Measurements from ENCODE around the gene FAM131A.

FAM131A gene, protein sequence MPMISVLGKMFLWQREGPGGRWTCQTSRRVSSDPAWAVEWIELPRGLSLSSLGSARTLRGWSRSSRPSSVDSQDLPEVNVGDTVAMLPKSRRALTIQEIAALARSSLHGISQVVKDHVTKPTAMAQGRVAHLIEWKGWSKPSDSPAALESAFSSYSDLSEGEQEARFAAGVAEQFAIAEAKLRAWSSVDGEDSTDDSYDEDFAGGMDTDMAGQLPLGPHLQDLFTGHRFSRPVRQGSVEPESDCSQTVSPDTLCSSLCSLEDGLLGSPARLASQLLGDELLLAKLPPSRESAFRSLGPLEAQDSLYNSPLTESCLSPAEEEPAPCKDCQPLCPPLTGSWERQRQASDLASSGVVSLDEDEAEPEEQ

DNA sequence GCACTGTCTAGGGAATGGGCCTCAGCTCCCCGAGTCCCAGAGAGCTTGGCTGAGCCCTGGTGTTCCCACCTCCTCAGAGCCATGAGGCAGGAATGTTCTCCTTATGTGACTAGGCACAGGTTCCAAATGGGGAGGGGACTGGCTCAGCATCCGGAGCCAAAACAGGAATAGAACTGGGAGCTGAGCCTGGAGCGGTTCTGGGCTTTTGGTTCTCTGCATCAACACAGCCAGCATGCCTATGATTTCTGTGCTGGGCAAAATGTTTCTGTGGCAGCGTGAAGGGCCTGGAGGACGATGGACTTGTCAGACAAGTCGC lies at the start of gene FAM131A:
TSS of gene FAM131A (plus strand) at position 202 of the 316 bp plus-strand sequence. CDS start at position 233, 31 bp downstream.
- FAIRE-seq (no peak), DNase-seq (ENCODE audit: insufficient read length, low spot score) (no peak)
- TF ChIP-seq POLR2A (IDR thresholded peaks at IDR 0.05; ENCODE audit: low read depth, low read length) = no peak

DNA sequence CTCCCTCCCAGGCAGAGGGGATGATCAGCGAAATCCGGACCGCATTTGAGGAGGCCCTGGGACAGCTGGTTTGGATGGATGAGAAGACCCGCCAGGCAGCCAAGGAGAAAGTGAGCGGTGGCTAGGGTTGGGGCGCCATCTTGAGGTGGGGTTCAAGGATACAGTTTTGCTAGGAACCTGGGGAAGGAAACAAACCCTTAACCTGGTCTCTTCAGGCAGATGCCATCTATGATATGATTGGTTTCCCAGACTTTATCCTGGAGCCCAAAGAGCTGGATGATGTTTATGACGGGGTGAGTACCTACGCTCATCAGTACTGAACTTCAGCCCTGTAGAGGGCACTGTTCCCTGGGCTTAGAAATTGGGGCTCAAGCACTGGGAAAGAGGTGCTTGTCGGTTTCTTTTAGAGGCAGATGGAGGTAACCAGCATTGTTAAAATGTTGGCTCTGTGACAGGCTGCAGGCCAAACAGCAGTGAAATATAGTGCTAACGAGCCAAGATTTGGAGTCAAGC lies 47.9 kb upstream of the FAM131A start:
- DNase-seq (ENCODE audit: insufficient read length, low spot score) = peak; percentile 75
- FAIRE-seq = peak; percentile 89
- TF ChIP-seq POLR2A (IDR thresholded peaks at IDR 0.05; ENCODE audit: low read depth, low read length) = no peak

GRCh38 chr3:184290331-184290730 lies 47.1 kb upstream of the FAM131A start:
- no peak for DNase-seq (ENCODE audit: insufficient read length, low spot score)
- TF ChIP-seq POLR2A (IDR thresholded peaks at IDR 0.05; ENCODE audit: low read depth, low read length) = no peak
- no peak for FAIRE-seq

- FAIRE-seq (no peak), DNase-seq (ENCODE audit: insufficient read length, low spot score) (no peak)
- TF ChIP-seq POLR2A (IDR thresholded peaks at IDR 0.05; ENCODE audit: low read depth, low read length) = no peak
These were observed 46.2 kb upstream of the FAM131A start for GRCh38 chr3:184291044-184291737.

DNA sequence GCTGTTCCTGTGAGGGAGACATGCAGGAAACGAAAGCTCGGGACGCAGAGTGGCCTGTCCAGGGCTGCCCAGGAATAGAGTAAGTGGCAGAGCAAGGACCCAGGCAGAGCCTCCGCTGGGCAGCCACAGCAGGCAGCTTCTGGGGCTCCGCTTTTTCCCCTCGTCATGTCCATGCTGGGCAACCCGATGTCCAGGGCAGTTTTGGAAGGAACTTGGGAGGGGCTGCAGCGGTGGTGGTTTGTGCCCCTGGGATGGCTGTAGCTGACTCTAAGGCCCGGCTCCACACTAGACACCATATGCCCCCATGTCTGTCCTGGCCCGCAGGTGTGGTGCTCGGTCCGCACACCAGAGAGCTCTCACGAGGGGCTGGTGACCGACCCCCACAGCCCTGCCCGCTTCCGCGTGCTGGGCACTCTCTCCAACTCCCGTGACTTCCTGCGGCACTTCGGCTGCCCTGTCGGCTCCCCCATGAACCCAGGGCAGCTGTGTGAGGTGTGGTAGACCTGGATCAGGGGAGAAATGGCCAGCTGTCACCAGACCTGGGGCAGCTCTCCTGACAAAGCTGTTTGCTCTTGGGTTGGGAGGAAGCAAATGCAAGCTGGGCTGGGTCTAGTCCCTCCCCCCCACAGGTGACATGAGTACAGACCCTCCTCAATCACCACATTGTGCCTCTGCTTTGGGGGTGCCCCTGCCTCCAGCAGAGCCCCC lies 45.5 kb upstream of the FAM131A start:
- DNase-seq (ENCODE audit: insufficient read length, low spot score) = no peak
- no peak for TF ChIP-seq POLR2A (IDR thresholded peaks at IDR 0.05; ENCODE audit: low read depth, low read length)

GRCh38 chr3:184295771-184296170 lies 41.6 kb upstream of the FAM131A start:
- TF ChIP-seq POLR2A (IDR thresholded peaks at IDR 0.05; ENCODE audit: low read depth, low read length) = no peak
- DNase-seq (ENCODE audit: insufficient read length, low spot score) = no peak

More for the DNA sequence above, 45.5 kb upstream of the FAM131A start:
- FAIRE-seq = no peak

GRCh38 chr3:184296616-184297015 lies 40.8 kb upstream of the FAM131A start:
- no peak for TF ChIP-seq POLR2A (IDR thresholded peaks at IDR 0.05; ENCODE audit: low read depth, low read length)
- FAIRE-seq (no peak), DNase-seq (ENCODE audit: insufficient read length, low spot score) (no peak)

More at GRCh38 chr3:184295771-184296170, 41.6 kb upstream of the FAM131A start:
- FAIRE-seq = no peak

DNA sequence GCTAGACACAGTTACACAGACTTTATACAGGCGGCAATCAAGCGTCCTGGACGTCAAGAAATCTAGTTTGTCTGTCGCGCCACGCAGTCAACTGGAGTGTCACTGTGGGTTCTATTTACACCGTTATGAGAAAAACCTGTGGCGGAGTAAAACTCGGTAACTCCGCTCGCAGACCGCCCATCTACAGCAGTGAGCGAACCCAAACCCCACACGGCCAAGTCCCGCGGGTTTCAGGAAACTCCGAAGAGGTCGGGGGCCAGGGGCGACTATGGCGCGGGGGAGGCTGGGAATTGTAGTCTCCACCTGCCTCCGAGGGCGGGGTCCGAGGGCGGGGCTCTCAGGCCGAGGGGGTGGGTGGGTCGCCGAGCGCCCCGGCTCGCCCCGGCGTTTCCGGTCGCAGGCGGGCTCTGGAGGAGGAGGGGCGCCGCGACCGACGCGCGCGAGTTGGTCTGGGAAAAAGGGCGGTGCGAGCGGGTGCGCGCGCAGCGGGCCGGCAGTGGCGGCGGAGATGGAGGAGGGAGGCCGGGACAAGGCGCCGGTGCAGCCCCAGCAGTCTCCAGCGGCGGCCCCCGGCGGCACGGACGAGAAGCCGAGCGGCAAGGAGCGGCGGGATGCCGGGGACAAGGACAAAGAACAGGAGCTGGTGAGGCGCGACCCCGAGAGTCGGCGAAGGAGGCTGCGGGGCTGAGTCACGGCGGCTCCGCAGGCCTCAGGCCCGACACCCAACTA lies 38.5 kb upstream of the FAM131A start, which contains the start of gene PSMD2:
TSS of gene PSMD2 (plus strand) at position 483 of the 729 bp plus-strand sequence. CDS start at position 509, 26 bp downstream.
- FAIRE-seq = no peak
- peak; percentile 95 for DNase-seq (ENCODE audit: insufficient read length, low spot score)
- TF ChIP-seq POLR2A (IDR thresholded peaks at IDR 0.05; ENCODE audit: low read depth, low read length) = peak; percentile 92

- DNase-seq (ENCODE audit: insufficient read length, low spot score) (no peak), FAIRE-seq (no peak)
- no peak for TF ChIP-seq POLR2A (IDR thresholded peaks at IDR 0.05; ENCODE audit: low read depth, low read length)
These were observed 37.7 kb upstream of the FAM131A start for GRCh38 chr3:184299488-184300377.

DNA sequence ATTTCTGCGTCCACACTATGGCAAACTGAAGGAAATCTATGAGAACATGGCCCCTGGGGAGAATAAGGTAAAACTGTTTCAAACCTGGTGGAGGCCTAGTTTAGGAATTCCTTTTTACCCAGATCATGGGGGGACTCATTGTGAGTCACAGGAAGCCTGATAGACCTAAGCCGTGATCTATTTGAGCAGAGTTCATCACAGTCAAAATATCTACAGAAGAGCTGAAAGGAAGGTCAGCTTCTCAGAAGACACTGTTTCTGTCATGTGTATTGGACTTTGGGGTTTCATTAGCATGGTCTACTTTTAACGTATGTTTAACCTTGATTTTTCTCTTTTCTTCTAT lies 37.1 kb upstream of the FAM131A start:
- peak; percentile 53 for FAIRE-seq
- no peak for TF ChIP-seq POLR2A (IDR thresholded peaks at IDR 0.05; ENCODE audit: low read depth, low read length)
- peak; percentile 49 for DNase-seq (ENCODE audit: insufficient read length, low spot score)

DNA sequence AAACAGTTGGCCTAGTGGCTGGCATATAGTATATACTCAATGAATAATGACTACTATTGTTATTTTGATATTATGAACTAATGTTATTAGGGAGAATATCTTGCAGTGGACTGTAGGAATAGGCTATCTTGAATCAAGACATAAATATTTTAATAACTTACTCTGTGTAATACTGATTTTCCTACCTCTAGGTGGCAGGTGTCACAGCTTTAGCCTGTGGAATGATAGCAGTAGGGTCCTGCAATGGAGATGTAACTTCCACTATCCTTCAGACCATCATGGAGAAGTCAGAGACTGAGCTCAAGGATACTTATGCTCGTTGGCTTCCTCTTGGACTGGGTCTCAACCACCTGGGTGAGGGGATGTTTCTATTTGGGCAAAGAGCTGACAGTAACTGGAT lies 31.8 kb upstream of the FAM131A start:
- no peak for FAIRE-seq
- no peak for DNase-seq (ENCODE audit: insufficient read length, low spot score)

GRCh38 chr3:184306341-184306972 lies 30.9 kb upstream of the FAM131A start:
- FAIRE-seq = no peak
- TF ChIP-seq POLR2A (IDR thresholded peaks at IDR 0.05; ENCODE audit: low read depth, low read length) = no peak
- no peak for DNase-seq (ENCODE audit: insufficient read length, low spot score)

More for the DNA sequence above, 31.8 kb upstream of the FAM131A start:
- TF ChIP-seq POLR2A (IDR thresholded peaks at IDR 0.05; ENCODE audit: low read depth, low read length) = no peak
